Duodenal mucosa (tissue), 2 donors: ENCODE results near the gene CNTN5.

Experiments
- H3K27ac ChIP-seq: one replicate; pipeline ENCODE4 v1.7.0; 2013; ENCODE audit warnings: low read depth, low read length
- H3K27me3 ChIP-seq, 2 donors: one replicate each; pipeline ENCODE4 v1.7.0; 2013; ENCODE audit warnings: low read length in 2 of 2, control low read depth in 1 of 2; ENCODE audit not compliant: insufficient read depth in 2 of 2, control insufficient read depth in 1 of 2
- H3K36me3 ChIP-seq, 2 donors: one replicate each; pipeline ENCODE4 v1.7.0; 2013; ENCODE audit warnings: low read length in 2 of 2, control low read depth in 1 of 2; ENCODE audit not compliant: insufficient read depth in 2 of 2, control insufficient read depth in 1 of 2
- H3K4me1 ChIP-seq, 2 donors: one replicate each; pipeline ENCODE4 v1.7.0; 2013; ENCODE audit warnings: low read length in 2 of 2, control low read depth in 1 of 2; ENCODE audit not compliant: insufficient read depth in 2 of 2, control insufficient read depth in 1 of 2
- H3K4me3 ChIP-seq, 2 donors: one replicate each; pipeline ENCODE4 v1.7.0; 2013; ENCODE audit warnings: low read length in 2 of 2, low read depth in 1 of 2
- H3K9ac ChIP-seq, 2 donors: one replicate each; pipeline ENCODE4 v1.7.0; 2013; ENCODE audit warnings: low read length in 2 of 2, low read depth in 1 of 2
- H3K9me3 ChIP-seq, 2 donors: one replicate each; pipeline ENCODE4 v1.7.0; 2013; ENCODE audit warnings: low read length in 2 of 2, control low read depth in 1 of 2; ENCODE audit not compliant: control insufficient read depth in 1 of 2

The CNTN5 gene

DNA sequence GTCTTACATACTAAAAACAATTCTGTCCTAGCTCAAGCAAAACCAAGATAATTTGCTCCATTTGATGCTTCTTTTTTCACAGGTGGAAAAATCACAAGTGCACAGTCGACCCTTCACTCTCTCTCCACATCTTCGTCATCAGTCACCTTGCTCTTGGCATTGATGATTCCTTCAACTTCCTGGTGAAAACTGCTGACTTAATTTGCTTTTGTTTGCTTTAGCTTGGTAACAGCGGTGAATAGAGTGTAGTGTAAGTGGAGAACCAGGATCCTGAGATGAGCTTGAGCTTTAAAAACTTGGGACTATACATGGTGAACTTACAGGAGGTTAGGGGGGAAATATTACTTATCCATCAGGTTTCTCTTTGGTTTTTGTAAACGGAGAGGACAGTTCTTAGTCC is 1335.3 kb downstream of the CNTN5 start:
- Histone ChIP-seq H3K9me3 (no peaks in the 10 kb centered on the region), H3K36me3 (no peaks in the 10 kb centered on the region), H3K4me1 (no peaks in the 10 kb centered on the region), H3K27me3 (no peaks in the 10 kb centered on the region), H3K4me3 (no peak overlapping the region), H3K27ac (no peak overlapping the region), H3K9ac (no peak overlapping the region)

DNA sequence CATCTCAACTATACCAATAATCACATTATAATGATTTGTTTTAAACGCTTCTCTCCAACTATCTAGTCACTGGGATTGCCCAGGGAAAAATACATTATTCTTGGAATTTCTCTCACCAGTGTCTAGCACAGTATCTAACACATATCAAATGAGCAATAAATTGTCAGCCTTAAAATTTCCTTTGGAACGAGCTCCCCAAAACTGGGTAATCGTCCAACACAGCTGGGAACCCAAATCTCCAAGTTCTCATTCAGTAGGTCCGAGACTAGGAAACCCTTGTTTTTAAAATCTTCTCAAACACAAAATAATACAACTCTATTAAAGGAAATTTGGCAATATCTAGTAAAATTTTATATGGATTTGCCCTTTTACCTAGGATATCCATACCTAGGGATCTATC is 1338.5 kb downstream of the CNTN5 start:
- Histone ChIP-seq H3K27me3 (no peaks in the 10 kb centered on the region), H3K27ac (no peak overlapping the region), H3K4me3 (no peak overlapping the region), H3K36me3 (no peaks in the 10 kb centered on the region), H3K9me3 (no peaks in the 10 kb centered on the region), H3K4me1 (no peaks in the 10 kb centered on the region), H3K9ac (no peak overlapping the region)

DNA sequence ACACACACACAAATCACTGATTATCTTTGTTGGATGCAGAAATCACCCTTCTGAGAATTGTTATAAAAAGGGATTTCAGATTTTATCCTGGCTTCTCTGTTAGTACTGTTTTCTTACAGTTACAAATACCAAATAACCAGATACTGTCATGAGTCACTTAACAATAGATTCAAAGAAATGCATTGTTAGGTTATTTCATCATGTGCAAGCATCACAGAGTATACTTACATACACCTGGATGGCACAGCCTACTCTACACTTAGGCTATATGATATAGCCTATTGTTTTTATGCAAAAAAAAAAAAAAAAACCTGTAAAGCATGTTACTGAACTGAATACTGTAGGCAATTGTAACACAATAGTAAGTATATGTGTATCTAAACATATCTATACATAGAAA is 1347.1 kb downstream of the CNTN5 start:
- Histone ChIP-seq H3K36me3 (no peaks in the 10 kb centered on the region), H3K9ac (no peak overlapping the region), H3K27me3 (no peaks in the 10 kb centered on the region), H3K4me1 (no peaks in the 10 kb centered on the region), H3K27ac (no peak overlapping the region), H3K9me3 (peaks cover 0 to 7% of the 10 kb centered on the region in 2 donors), H3K4me3 (no peak overlapping the region)

DNA sequence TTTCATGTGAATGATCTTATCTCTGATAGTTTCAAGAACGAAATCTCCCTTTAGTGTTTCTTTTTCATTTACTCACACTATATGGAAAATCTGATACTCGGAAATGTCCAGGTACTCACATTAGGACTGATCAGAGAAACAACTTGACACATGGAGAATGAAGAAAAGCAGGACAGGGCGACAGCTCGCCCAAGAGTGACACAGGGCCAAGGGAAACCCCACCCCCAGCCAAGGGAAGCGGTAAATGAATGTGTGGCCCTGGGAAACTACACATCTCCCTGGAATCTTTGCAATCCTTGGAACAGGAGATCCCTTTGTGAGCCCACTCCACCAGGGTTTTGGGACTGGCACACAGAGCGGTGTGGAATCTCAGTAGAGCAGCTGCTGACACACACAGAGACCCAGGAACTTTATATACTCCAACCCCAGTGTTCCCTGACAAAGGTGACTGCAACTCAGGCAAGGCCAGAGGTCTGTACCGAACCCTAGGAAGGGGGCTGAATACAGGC is 1362.7 kb downstream of the CNTN5 start:
- no peaks in the 10 kb centered on the region for H3K4me1 ChIP-seq
- H3K36me3 ChIP-seq = no peaks in the 10 kb centered on the region
- H3K9me3 ChIP-seq = peaks cover 0 to 2% of the 10 kb centered on the region in 2 donors
- no peak overlapping the region for H3K27ac ChIP-seq
- no peak overlapping the region for H3K4me3 ChIP-seq
- no peak overlapping the region for H3K9ac ChIP-seq
- H3K27me3 ChIP-seq = no peaks in the 10 kb centered on the region

DNA sequence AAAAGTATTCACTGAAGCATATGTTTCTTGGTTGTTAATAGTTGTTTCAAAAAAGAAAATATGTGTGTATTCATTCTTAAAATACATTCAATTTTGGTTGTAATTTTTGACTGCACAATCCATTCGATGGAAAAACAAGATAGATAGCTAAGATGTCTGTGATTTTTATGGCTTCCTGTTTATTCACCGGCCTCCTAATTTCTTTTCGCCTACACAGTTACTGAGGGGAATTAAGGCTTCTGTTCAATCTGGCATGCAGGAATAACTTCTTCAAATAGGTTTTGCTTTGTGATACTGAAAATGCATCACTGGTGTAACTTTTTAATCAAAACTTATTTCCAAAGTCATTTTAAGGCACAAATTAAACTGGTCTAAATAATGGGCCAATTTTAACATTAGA is 1375.5 kb downstream of the CNTN5 start:
- Histone ChIP-seq H3K27ac (no peak overlapping the region), H3K36me3 (no peaks in the 10 kb centered on the region), H3K9ac (no peak overlapping the region), H3K4me1 (no peaks in the 10 kb centered on the region), H3K27me3 (no peaks in the 10 kb centered on the region), H3K4me3 (no peak overlapping the region), H3K9me3 (no peaks in the 10 kb centered on the region)

DNA sequence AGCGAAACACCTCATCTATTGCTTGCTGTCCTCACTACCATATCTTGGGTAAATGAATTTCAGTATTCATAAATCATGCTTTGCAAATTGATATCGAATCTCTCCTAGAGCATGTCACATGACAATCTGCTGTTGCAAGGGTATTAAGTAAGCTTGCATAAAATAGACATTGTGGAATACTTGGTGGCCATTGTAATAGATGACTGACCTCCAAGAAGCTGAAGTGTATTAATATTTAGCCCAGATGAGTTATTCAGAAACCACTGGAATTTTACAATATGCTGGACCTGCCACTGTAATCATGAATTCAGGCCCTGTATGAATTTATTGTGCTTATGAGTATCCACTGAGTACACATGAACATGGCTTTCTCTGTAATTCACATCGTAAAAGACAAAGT is 1376.7 kb downstream of the CNTN5 start:
- Histone ChIP-seq H3K4me1 (no peaks in the 10 kb centered on the region), H3K27ac (no peak overlapping the region), H3K36me3 (no peaks in the 10 kb centered on the region), H3K9me3 (no peaks in the 10 kb centered on the region), H3K27me3 (no peaks in the 10 kb centered on the region), H3K4me3 (no peak overlapping the region), H3K9ac (no peak overlapping the region)

DNA sequence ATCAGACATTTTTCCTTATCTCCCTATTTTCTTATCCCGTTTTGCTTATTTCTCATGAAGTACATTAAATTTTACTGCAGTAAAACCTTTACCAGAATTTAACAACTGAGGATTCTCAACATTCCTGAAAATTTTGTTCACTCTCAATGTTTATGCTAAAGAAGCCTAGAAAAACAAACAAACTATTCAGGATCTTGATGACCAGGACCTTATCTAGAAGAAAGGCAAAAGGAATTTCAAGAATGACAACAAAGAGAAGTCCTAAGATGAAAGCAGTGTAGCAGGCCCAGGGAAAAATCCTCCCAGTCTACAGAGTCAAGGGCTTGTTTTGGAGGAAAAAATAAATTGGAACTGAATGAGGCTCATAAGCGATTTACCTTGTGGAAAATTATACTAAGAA is 1383.1 kb downstream of the CNTN5 start:
- Histone ChIP-seq H3K9ac (no peak overlapping the region), H3K4me1 (no peaks in the 10 kb centered on the region), H3K27me3 (no peaks in the 10 kb centered on the region), H3K9me3 (peaks cover 2 to 4% of the 10 kb centered on the region in 2 donors), H3K27ac (no peak overlapping the region), H3K4me3 (no peak overlapping the region), H3K36me3 (no peaks in the 10 kb centered on the region)

DNA sequence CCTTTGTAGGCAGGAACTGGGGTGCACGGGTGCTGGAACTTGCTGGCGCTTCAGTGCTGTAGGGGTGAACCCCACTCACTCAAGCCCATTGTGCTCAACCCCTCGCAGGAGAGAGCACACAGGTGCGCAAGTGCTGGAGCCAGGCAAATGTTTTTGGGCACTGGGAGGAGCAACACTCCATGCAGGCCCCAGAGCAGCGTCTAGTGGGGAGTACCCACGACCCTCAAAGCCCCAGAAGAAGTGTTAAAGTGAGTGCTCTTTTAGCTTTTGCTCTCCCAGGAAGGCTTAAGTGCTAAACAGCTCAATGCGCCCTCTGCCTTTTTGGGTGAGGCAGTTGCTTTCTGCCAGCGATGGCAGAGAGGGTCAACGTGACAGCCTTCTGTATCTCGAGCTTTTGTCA is 1384.2 kb downstream of the CNTN5 start:
- Histone ChIP-seq H3K36me3 (no peaks in the 10 kb centered on the region), H3K9ac (no peak overlapping the region), H3K4me3 (no peak overlapping the region), H3K4me1 (no peaks in the 10 kb centered on the region), H3K9me3 (peaks cover 2 to 4% of the 10 kb centered on the region in 2 donors), H3K27me3 (no peaks in the 10 kb centered on the region), H3K27ac (no peak overlapping the region)
